ENCODE data around the gene B2M. TPM values are rescaled to one million over a fixed set of nuclear protein-coding genes. Genes with fewer than 3 reads are reported as not detected.

The B2M gene
- total RNA-seq, 1 experiment from 2014 or later: 81.0 TPM

GRCh38 chr15:44715797-44716334 lies 4.5 kb downstream of the B2M start:
- H2BK12ac ChIP-seq (ENCODE audit: insufficient read length, low read depth, low read length): no peak overlapping the region
- H3K14ac ChIP-seq (ENCODE audit: insufficient read depth, low read length): no peak overlapping the region
- H3K4me1 ChIP-seq (ENCODE audit: insufficient read depth, low read length): no peaks in the 10 kb centered on the region
- TF ChIP-seq, protein P1, sequence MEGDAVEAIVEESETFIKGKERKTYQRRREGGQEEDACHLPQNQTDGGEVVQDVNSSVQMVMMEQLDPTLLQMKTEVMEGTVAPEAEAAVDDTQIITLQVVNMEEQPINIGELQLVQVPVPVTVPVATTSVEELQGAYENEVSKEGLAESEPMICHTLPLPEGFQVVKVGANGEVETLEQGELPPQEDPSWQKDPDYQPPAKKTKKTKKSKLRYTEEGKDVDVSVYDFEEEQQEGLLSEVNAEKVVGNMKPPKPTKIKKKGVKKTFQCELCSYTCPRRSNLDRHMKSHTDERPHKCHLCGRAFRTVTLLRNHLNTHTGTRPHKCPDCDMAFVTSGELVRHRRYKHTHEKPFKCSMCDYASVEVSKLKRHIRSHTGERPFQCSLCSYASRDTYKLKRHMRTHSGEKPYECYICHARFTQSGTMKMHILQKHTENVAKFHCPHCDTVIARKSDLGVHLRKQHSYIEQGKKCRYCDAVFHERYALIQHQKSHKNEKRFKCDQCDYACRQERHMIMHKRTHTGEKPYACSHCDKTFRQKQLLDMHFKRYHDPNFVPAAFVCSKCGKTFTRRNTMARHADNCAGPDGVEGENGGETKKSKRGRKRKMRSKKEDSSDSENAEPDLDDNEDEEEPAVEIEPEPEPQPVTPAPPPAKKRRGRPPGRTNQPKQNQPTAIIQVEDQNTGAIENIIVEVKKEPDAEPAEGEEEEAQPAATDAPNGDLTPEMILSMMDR (conservative IDR thresholded peaks at IDR 0.05): no peak
- WGBS (ENCODE audit: extremely low coverage, insufficient read length, low lambda C conversion rate): no CpG with 5 or more reads among the region's 2 CpGs
- no peak overlapping the region for H3T11ph ChIP-seq (ENCODE audit: low read length)
- H4K5ac ChIP-seq (ENCODE audit: insufficient read length, low read depth, low read length): no peak overlapping the region
- H3K56ac ChIP-seq (ENCODE audit: insufficient read length, low read depth, low read length): no peak overlapping the region
- H3K79me1 ChIP-seq (ENCODE audit: insufficient read depth, low read depth, low read length, poor library complexity, severe bottlenecking): no peaks in the 10 kb centered on the region
- no peaks in the 10 kb centered on the region; the same call in 1 of the 2 replicates for H3K27me3 ChIP-seq (ENCODE audit: insufficient read depth, low read length)
- Mint-ChIP-seq H3K27ac (no peak overlapping the region), H3K36me3 (ENCODE audit: insufficient read depth in 1 of 3, low read depth in 3 of 3) (peaks cover 2 to 15% (median 14%) of the 10 kb centered on the region in 3 experiments; a peak in 5 of 7 replicates), H3K9me3 (no peaks in the 10 kb centered on the region), H3K4me3 (no peak overlapping the region), H3K27me3 (ENCODE audit: low read depth) (peaks cover 15% of the 10 kb centered on the region), H3K4me1 (peaks cover 10 to 13% of the 10 kb centered on the region in 2 experiments)
- H3K23ac ChIP-seq (ENCODE audit: insufficient read length, low read depth, low read length): no peak overlapping the region
- no peak overlapping the region for H4K8ac ChIP-seq (replicated peaks; ENCODE audit: insufficient read length, low read depth, low read length)
- no peaks in the 10 kb centered on the region for H4K20me1 ChIP-seq (ENCODE audit: control insufficient read depth, insufficient read depth, insufficient read length)
- no peak overlapping the region for H3K4me2 ChIP-seq (ENCODE audit: insufficient read depth, insufficient read length, low read length)
- no peak overlapping the region for H2AFZ ChIP-seq (ENCODE audit: low read length)
- no peak overlapping the region for H2AK5ac ChIP-seq (ENCODE audit: insufficient read length, low read length)
- no peak overlapping the region for H4K91ac ChIP-seq (ENCODE audit: insufficient read length, low read depth, low read length)
- no peak overlapping the region for H3K18ac ChIP-seq (ENCODE audit: insufficient read length, low read depth, low read length)
- no peak overlapping the region for H2BK120ac ChIP-seq (ENCODE audit: low read depth, low read length, poor library complexity, severe bottlenecking)
- no peak overlapping the region for H2BK15ac ChIP-seq (ENCODE audit: low read depth, low read length)
- H3K79me2 ChIP-seq (ENCODE audit: insufficient read depth, low read length): no peaks in the 10 kb centered on the region; the same call in 1 of the 2 replicates
- H2BK5ac ChIP-seq (ENCODE audit: insufficient read length, low read length): no peak overlapping the region
- no peaks in the 10 kb centered on the region for H3K9me3 ChIP-seq (ENCODE audit: control insufficient read depth, low read depth, low read length)
- H3K27ac ChIP-seq (ENCODE audit: insufficient read length, low read depth, low read length): no peak overlapping the region
- peaks cover 10% of the 10 kb centered on the region for H3K23me2 ChIP-seq (ENCODE audit: insufficient read length, low read depth, low read length, poor library complexity, severe bottlenecking)
- no peak overlapping the region for H2BK20ac ChIP-seq (ENCODE audit: low read depth, low read length, poor library complexity, severe bottlenecking)
- no peak for DNase-seq
- H3K4ac ChIP-seq (ENCODE audit: low read depth, low read length): no peak overlapping the region
- H3K9ac ChIP-seq (ENCODE audit: extremely low read depth, insufficient read length, low read length): no peak overlapping the region
